OCI-LY7 (cell line): ENCODE data around the gene GALNT15. TPM values are rescaled to one million over a fixed set of nuclear protein-coding genes. Genes with fewer than 3 reads are reported as not detected.

Source experiments
- BruUV-seq: library from RNA; stranded (reverse); fragments of 400-500 nt; replicated peaks from 2 replicates; lab custom pipeline; 2021; lab: Mats Ljungman, UMichigan
- CTCF ChIA-PET: fragments of 300-600 bp; sonication (Branson Sonifier 250); formaldehyde crosslinking; loops from one replicate; lab custom pipeline; 2022; ENCODE audit warnings: antibody characterized with exemption; ENCODE audit not compliant: unreplicated experiment; lab: Charles Lee
- POLR2A ChIA-PET: fragments of 300-600 bp; sonication (Branson Sonifier 250); formaldehyde crosslinking; loops from one replicate; lab custom pipeline; 2022; ENCODE audit warnings: antibody characterized with exemption; lab: Charles Lee
- DNase-seq: peaks from one replicate; pipeline ENCODE4 v3.0.0-alpha.2; 2015; ENCODE audit warnings: low spot score
- H2AFZ ChIP-seq: fragments of 200-600 bp; sonication (generic), shearing (Covaris generic); 2 replicates; pipeline ENCODE4 v1.6.1; 2014; ENCODE audit warnings: mild to moderate bottlenecking, antibody characterized with exemption, low read length, moderate library complexity
- H3K27ac ChIP-seq: fragments of 200-600 bp; sonication (generic); 2 replicates; pipeline ENCODE4 v1.5.1; 2014; ENCODE audit warnings: mixed run types, low read depth, mild to moderate bottlenecking, moderate library complexity, low read length, inconsistent platforms; ENCODE audit not compliant: poor library complexity, severe bottlenecking
- H3K36me3 ChIP-seq: fragments of 200-600 bp; sonication (generic); 2 replicates; pipeline ENCODE4 v1.6.1; 2014; ENCODE audit warnings: mild to moderate bottlenecking, antibody characterized with exemption, low read length, moderate library complexity, mixed read lengths; ENCODE audit not compliant: insufficient read depth
- H3K4me1 ChIP-seq: fragments of 200-600 bp; sonication (generic); 2 replicates; pipeline ENCODE4 v1.5.1; 2014; ENCODE audit warnings: mild to moderate bottlenecking, low read length; ENCODE audit not compliant: insufficient read depth, poor library complexity, severe bottlenecking
- H3K4me2 ChIP-seq: fragments of 200-600 bp; sonication (generic); 2 replicates; pipeline ENCODE4 v1.6.1; 2014; ENCODE audit warnings: mild to moderate bottlenecking, low read length
- H3K4me3 ChIP-seq: fragments of 200-600 bp; sonication (generic); 2 replicates; pipeline ENCODE4 v1.5.1; 2014; ENCODE audit warnings: mild to moderate bottlenecking, low read depth, low read length; ENCODE audit not compliant: poor library complexity, severe bottlenecking
- H3K79me2 ChIP-seq: fragments of 200-600 bp; sonication (generic); 2 replicates; pipeline ENCODE4 v1.6.1; 2016; ENCODE audit warnings: low read depth, mild to moderate bottlenecking, low read length, moderate library complexity, mixed read lengths; ENCODE audit not compliant: insufficient read depth
- H3K9me2 ChIP-seq: fragments of 200-600 bp; sonication (generic); 2 replicates; pipeline ENCODE4 v1.6.1; 2016; ENCODE audit warnings: mild to moderate bottlenecking, low read length, mixed read lengths; ENCODE audit not compliant: insufficient read depth
- H3K9me3 ChIP-seq: fragments of 200-600 bp; sonication (generic); 2 replicates; pipeline ENCODE4 v1.6.1; 2014; ENCODE audit warnings: mild to moderate bottlenecking, mixed run types, low read length, mixed read lengths
- H4K20me1 ChIP-seq: fragments of 200-600 bp; sonication (generic); 2 replicates; pipeline ENCODE4 v1.6.1; 2014; ENCODE audit warnings: mild to moderate bottlenecking, antibody characterized with exemption, low read length, moderate library complexity, mixed read lengths; ENCODE audit not compliant: insufficient read depth
- EZH2phosphoT487 ChIP-seq: fragments of 200-600 bp; sonication (generic); IDR thresholded peaks from 2 replicates; pipeline ENCODE4 v1.6.1; 2018; ENCODE audit warnings: low read depth, borderline replicate concordance, mild to moderate bottlenecking, mixed run types, antibody characterized with exemption, low read length, moderate library complexity, mixed read lengths
- intact Hi-C: fragments of 100-400 bp; cut with micrococcal nuclease; formaldehyde crosslinking; loops from one replicate; pipeline ENCODE4 v1.10.0; 2022; ENCODE audit not compliant: unreplicated experiment
- total RNA-seq, 2 experiments: library from RNA; depleted of rRNA in 1 of 2; stranded (reverse); fragments of >200 nt in 1 of 2; shearing (Covaris generic) in 1 of 2; gene quantifications; 2 replicates each; pipeline ENCODE4 v1.2.3, GENCODE V29; 2014 to 2022
- TF ChIP-seq, protein P1 (sequence below): fragments of 200-600 bp; sonication (generic); conservative IDR thresholded peaks from 2 replicates; pipeline ENCODE4 v1.5.1; 2014; ENCODE audit warnings: mild to moderate bottlenecking, antibody characterized with exemption, low read length, moderate library complexity, mixed read lengths

GALNT15 gene
- total RNA-seq, 2 experiments from 2014 or later: 0.03 TPM; not detected in 1

DNA sequence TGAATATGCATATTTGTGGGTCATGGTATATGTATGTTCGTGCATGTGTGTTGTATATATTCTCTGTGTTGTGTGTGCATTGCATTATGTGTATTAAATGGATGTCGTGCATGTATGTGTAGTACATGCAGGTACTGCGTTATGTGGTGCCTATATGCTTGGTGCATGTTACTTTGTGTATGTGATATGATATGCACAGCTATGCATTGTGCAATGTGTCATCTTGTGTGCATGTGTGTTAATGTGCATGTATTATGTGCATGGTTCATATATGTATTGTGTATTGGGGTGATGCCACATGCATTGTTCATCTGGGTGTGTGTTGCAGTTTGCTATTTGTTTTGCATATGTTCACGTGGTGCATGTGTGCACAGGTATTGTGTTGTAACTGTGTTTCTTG, 2.9 kb downstream of the GALNT15 start:
- Histone ChIP-seq H2AFZ (no peak overlapping the region), H4K20me1 (no peaks in the 10 kb centered on the region), H3K9me3 (no peaks in the 10 kb centered on the region), H3K4me3 (no peak overlapping the region), H3K36me3 (no peaks in the 10 kb centered on the region), H3K79me2 (no peaks in the 10 kb centered on the region), H3K4me2 (no peak overlapping the region), H3K9me2 (no peaks in the 10 kb centered on the region), H3K27ac (no peak overlapping the region), H3K4me1 (no peaks in the 10 kb centered on the region)
- no TSS peak for BruUV-seq
- ChIA-PET POLR2A (no interaction called here), CTCF (no interaction called here)
- intact Hi-C loops: loop anchor here (5.0 kb wide), 1 partner anchor 360 kb away; no protein-coding TSS in a partner anchor
- TF ChIP-seq EZH2phosphoT487: no peak
- TF ChIP-seq, protein P1, sequence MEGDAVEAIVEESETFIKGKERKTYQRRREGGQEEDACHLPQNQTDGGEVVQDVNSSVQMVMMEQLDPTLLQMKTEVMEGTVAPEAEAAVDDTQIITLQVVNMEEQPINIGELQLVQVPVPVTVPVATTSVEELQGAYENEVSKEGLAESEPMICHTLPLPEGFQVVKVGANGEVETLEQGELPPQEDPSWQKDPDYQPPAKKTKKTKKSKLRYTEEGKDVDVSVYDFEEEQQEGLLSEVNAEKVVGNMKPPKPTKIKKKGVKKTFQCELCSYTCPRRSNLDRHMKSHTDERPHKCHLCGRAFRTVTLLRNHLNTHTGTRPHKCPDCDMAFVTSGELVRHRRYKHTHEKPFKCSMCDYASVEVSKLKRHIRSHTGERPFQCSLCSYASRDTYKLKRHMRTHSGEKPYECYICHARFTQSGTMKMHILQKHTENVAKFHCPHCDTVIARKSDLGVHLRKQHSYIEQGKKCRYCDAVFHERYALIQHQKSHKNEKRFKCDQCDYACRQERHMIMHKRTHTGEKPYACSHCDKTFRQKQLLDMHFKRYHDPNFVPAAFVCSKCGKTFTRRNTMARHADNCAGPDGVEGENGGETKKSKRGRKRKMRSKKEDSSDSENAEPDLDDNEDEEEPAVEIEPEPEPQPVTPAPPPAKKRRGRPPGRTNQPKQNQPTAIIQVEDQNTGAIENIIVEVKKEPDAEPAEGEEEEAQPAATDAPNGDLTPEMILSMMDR: no peak
- DNase-seq: no peak

DNA sequence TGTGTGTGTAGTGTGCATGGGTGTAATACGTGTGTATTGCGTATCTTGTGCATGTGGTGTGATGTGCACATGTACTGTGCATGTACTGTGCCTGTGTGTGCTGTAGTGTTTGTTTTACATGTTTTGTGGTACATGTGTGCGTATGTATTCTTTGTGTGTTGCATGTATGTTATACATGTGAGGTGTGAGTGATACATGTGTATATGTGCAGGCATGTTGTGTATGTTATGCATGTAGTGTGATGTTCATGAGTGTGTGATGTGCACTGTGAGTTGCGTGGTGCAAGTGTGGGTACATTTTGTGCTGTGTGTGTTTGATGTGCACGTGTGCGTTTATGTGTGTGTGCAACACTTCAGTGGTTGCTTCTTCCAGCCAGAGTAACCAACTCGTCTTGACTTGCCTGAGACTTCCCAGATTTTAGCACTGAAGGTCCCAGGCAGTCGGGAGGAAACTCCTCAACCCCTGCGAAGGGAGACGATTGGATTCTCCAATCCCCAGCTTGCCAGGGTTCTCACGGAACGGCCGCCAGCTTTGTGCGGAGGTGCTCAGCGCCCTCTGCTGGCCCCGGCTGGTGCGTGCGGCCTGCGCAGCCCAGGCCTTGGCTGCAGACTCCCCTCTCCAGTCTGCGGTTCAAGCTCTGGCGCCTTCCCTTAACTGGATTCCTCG, 3.6 kb downstream of the GALNT15 start:
- DNase-seq: peak; percentile 53
- no peak overlapping the region for H3K4me2 ChIP-seq
- TF ChIP-seq EZH2phosphoT487: no peak
- TF ChIP-seq, protein P1: peak; percentile 92
- no peak overlapping the region for H3K4me3 ChIP-seq
- ChIA-PET CTCF (no interaction called here), POLR2A (no interaction called here)
- intact Hi-C loops: loop anchor here (1.0 to 5.0 kb wide), 4 partner anchors 69 to 547 kb away; no protein-coding TSS in a partner anchor
- no peaks in the 10 kb centered on the region for H3K36me3 ChIP-seq
- H4K20me1 ChIP-seq: no peaks in the 10 kb centered on the region
- no peaks in the 10 kb centered on the region for H3K4me1 ChIP-seq
- H3K79me2 ChIP-seq: no peaks in the 10 kb centered on the region
- no peak overlapping the region for H3K27ac ChIP-seq
- BruUV-seq: no TSS peak
- H3K9me2 ChIP-seq: no peaks in the 10 kb centered on the region
- no peaks in the 10 kb centered on the region for H3K9me3 ChIP-seq
- no peak overlapping the region for H2AFZ ChIP-seq

DNA sequence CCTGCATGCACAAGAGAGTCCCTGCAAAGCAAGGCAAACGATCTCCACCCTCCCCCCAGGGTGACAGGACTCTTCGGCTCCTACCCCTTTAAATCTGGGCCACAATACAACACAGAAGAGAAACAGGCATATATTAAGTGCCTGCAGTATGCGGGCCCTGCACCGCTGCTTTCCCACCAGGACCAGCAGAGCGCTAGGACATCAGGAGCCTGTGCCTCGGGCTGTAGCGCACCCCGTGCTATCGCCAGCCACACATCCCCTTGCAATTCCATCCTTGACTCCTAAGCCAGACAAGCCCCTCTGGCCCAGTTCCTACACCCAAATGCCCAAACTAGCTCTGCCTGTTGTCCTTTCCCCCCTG, 4.1 kb downstream of the GALNT15 start:
- Histone ChIP-seq H3K4me3 (no peak overlapping the region), H3K27ac (no peak overlapping the region), H3K9me3 (no peaks in the 10 kb centered on the region), H4K20me1 (no peaks in the 10 kb centered on the region), H3K4me2 (no peak overlapping the region), H2AFZ (no peak overlapping the region), H3K4me1 (no peaks in the 10 kb centered on the region), H3K9me2 (no peaks in the 10 kb centered on the region), H3K36me3 (no peaks in the 10 kb centered on the region), H3K79me2 (no peaks in the 10 kb centered on the region)
- CTCF ChIA-PET: no interaction called here
- TF ChIP-seq, protein P1: peak; percentile 45
- TF ChIP-seq EZH2phosphoT487: no peak
- intact Hi-C loops: loop anchor here (1.0 to 5.0 kb wide), 4 partner anchors 68 to 548 kb away; no protein-coding TSS in a partner anchor
- no peak for DNase-seq
- POLR2A ChIA-PET: no interaction called here
- BruUV-seq: no TSS peak
